EL (cell line): Measurements from ENCODE around the gene AIMP2.
"Not testable (repeated sequence)": the region's sequence is repeated elsewhere in the genome, so short reads cannot be mapped to it uniquely, and the experiment has no call there.

Source experiments
- DNase-seq: peaks from one replicate; pipeline ENCODE4 v3.0.0-alpha.2; 2016

Gene AIMP2

DNA sequence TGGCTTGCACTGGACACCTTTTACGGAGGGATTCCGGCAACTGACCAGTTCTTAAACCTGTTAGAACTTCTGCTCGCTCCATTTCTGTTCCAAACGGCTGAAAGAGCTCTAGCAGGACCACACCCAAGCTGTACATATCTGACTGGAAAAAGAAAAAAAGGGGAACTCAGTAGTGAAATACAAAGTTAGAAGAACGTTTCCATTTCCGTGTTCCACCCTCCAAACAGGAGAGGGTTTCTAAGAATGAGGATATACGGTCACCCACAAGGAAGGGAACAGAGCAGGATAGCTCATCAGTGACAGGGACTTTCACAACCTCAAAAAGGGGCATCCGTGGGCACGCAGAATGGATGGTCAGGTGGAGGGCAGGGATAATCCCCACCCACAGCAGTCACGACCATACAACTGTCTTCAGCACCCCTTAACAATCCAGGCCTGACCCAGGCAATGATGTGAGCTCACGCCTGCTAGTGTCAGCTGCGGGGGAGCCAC, 17.8 kb downstream of the AIMP2 start:
- DNase-seq = no peak

DNA sequence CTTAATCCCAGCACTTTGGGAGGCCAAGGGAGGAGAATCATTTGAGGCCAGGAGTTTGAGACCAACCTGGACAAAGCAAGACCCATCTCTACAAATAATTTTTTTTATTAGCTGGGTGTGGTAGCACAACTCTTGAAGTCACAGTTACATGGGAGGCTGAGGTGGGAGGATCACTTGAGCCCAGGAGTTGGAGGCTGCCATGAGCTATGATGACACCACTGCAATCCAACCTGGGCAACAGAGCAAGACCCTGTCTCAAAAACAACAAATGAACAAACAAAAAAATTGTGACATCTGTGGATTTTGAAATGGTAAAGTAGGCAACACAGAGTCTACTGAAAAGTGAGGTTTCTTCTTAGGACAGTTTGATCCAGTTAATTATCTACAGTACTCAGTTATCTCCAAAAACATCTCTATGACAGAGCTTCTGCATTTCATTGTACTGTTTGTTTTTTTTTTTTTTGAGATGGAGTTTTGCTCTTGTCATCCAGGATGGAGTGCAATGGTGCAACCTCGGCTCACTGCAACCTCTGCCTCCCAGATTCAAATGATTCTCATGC, 18.8 kb downstream of the AIMP2 start:
- no peak for DNase-seq

DNA sequence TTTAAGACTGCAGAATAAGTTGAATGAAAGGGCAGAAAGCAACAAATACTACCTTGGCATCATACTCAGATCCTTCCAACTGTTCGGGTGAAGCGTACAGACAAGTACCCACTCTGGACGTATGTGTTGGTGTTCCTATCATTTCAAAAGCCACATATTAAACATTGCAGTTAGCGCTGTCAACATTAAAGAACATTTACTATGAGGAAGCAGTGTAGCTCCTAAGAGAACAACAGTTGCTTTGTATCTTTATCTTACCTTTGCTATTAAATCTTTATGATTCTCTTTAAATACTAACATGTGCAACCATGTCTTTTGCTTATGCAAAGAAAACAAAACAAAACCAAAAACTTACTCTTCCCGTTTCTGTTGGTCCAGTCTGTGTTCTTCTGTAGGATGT, 19.5 kb downstream of the AIMP2 start:
- DNase-seq = no peak

DNA sequence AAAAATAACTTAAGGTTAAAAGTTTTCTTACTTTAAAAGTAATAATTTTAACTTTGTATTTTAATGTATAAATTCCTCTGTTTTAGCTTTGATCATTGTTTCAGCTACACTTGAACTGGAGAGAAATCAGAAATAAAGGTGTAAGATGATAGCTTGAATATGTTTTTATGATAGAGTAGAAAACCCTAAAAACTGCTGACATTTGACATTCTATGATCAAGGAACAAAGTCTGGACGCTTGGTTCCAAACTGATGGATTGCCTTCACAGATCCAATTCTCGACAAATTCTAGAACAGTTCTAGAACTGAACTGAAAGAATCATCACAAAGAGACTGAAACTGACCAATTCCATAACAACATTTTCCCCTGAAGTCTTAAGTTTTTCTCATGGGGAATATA, 21.9 kb downstream of the AIMP2 start, which contains the start of gene ANKRD61:
Gene ANKRD61 (plus strand): TSS at position 389 of the 400 bp plus-strand sequence. CDS start 0 bp downstream, at position 389.
- no peak for DNase-seq

DNA sequence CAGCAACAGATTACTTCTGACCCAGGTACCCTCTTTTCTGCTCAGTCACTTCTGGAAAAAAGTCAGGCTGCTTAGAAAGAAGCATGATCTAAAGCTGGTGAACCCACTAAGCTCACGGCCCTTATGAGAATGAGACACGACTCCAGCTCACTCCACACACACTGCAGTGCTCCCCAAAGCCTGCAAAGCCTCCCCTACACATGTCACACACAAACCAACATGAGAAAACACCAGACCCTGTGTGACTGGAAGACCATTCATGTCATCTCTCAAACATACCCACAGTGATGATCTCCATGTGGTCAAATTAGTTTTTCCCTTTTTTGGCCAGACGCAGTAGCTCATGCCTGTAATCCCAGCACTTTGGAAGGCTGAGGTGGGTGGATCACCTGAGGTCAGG, 22.5 kb downstream of the AIMP2 start:
- DNase-seq = no peak

DNA sequence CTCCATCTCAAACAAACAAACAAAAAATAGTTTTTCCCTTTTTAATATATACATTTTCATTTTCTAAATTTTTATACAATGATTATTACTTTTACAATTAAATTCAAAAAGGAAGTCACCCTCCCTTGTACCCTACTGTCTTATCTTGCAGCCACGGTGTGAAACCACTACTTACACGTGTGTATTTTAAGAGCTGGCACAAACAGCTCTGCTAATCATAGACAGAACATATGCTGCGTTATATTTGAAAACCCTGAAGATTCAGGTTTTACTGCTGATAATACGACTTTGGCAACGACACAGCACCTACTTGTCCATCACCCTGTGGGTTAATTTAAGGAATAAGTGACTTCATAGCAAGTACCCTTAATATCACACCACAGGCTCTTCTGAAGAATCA, 23.1 kb downstream of the AIMP2 start:
- DNase-seq = no peak

DNA sequence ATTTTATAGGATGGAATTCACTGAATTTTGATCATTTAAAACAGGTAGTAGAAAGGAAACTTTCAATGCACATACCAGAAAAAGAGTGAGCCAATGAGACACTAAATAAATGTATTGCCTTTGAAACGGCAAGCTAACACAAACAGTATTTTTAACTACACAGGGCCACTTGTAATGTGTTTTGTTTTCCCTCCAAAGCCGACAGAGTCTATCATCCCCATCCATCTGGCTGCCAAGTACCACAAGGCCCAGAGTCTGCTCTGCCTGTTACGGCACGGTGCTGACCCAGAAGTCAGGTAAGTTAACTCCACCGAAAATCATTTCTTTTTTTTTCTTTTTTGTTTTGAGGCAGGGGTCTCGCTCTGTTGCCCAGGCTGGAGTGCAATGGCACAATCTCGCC, 23.6 kb downstream of the AIMP2 start:
- DNase-seq = no peak

DNA sequence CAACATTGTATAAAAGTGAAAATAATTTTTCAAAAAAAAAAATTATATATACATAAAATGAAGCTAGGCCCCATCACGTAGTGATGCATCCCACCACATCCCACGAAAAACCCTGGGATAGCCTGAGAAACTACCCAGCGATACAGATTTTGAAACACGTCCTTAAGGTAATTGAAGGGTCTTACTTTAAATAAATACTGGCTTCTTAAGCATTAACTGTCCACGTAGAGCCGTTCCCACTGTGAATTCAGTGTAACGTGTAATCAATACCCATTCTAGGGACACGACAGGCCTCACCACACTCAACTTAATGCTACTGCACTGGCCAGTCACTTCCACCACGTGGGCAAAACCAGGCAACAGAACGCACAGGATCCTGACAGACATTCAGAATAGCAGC, 26.1 kb downstream of the AIMP2 start:
- DNase-seq = no peak

DNA sequence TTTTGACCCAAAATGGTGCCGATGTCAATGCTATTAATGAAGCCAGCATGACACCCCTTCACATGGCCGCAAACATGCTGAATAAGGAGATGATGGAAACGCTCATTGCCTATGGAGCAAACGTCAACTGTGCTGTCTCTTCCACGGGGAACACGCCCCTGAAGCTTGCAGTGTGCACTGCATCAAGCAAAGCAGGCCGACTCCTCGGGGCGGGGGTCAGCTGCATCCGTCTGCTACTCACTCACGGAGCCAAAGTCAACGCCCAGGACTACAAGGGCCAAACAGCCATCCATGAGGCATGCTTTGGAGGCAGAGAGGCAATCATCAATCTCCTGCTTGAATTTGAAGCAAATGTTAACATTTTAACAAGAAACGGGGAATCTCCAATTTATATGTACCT, 26.6 kb downstream of the AIMP2 start:
- DNase-seq = no peak

DNA sequence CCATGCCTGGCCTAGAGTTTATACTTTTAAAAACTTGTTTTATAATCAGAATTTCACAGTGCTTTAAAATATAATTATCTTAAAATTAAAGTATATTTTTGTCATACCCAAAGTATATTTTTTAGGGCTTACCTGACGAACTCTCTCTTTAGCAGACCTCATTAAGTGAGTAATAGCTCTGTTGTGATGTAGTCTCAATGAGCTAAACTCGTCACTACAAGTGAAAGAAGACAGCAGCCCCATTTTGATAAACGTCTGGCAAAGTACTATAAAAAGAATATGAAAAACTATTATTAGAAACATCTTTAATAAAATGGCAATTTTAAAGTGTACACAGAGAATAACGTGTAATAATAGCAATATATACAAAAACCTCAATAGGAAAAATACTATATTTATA, 40.7 kb downstream of the AIMP2 start:
- no peak for DNase-seq

DNA sequence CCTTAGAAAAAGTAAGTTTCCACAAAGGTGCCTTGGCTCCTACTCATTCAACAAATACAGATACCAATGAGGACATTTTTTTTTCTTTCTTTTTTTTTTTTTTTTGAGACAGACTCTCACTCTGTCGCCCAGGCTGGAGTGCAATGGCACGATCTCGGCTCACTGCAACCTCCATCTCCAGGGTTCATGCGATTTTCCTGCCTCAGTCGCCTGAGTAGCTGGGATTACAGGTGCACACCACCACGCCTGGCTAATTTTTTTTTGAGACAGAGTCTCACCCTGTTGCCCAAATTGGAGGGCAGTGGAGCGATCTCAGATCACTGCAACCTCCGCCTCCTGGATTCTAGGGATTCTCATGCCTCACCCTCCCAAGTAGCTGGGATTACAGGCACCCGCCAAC, 42.1 kb downstream of the AIMP2 start:
- not testable (repeated sequence) for DNase-seq

DNA sequence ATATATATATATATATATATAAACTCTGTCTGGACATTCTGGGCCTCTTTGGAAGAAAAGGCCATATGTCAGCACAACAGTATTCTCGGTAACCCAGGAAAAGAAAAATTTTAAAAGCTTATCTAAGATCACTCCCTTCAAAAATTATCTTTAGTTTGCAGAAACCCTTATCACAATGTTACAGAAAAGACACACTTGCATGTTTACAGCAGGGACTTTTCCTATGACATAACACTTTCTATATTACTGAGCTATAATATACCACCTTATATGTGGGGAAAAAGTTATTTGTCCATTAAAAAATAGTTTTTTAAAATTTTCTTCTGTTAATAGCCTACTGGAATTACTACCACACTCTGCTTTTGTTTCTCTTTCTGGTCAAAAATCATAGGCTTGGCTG, 47.5 kb downstream of the AIMP2 start:
- no peak for DNase-seq

DNA sequence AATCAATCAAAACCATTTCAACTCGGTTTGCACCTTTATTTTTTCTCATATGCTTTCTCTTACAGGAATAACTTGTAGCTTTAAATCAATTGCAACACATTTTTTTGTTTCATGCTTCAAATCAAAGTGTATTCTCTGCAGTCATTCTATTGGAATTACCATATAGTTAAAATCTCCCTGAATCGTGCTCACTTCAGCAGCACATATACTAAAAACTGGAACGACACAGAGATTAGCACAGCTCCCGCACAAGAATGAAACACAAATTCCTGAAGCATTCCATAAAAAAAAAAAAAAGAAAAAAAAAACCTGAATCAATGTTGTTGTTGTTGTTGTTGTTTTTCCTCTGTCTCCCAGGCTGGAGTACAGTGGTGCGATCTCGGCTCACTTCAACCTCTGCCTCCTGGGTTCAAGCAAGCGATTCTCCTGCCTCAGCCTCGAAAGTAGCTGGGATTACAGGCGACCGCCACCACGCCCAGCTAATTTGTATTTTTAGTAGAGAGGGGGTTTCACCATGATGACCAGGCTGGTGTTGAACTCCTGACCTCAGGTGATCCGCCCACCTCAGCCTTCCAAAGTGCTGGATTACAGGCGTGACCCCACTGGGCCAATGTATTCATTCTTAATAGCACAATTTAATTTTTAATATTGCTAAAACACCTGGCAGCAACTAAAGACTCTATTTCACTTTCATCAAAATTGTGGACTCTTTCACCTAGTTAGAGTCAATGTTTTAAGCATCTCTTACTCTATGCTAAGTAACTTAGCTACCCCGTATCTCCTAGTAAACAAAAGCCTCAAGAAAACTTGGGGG, 48.5 kb downstream of the AIMP2 start:
- DNase-seq = no peak

DNA sequence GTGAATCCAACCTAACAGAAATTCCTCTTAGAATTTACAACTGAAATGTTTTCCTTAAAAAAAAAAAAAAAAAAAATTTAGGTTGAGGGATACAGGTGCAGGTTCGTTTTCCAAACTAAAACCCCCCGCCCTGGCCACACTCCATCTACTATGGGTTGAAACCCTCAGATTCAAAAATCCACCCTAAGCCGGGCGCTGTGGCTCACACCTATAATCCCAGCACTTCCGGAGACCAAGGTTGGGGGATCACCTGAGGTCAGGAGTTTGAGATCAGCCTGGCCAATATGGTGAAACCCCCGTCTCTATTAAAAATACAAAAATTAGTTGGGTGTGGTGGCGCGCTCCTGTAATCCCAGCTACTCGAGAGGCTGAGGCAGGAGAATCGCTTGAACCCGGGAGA, 50.9 kb downstream of the AIMP2 start:
- not testable (repeated sequence) for DNase-seq

DNA sequence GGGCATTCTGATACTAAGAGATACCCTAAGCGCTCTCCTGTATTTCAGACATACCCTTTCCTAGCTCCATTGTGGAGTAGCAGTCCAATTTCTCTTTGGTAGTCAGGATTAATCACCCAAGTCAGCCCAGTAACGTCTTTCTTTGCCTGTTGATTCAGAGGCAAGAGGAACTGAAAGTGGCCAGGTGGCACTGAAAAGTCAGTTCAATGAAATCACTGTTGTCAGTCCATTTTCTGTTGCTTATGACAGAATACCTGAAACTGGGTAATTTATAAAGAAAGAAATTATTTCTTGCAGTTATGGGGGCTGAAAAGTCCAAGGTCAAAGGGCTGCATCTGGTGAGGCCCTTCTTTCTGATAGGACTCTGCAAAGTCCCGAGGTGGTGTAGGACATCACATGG, 62.3 kb downstream of the AIMP2 start:
- DNase-seq = no peak
